HEK293 (cell line): ENCODE results near the gene TPSG1.

Experiments
- CTCF ChIA-PET: fragments of 350-600 bp; formaldehyde crosslinking; extraction: SDS; loops from one replicate; lab custom pipeline; 2021; ENCODE audit warnings: antibody characterized with exemption; lab: Yijun Ruan, JAX
- POLR2A ChIA-PET: fragments of 300-600 bp; formaldehyde crosslinking; extraction: SDS; loops from one replicate; lab custom pipeline; 2020; ENCODE audit warnings: antibody characterized with exemption, inconsistent platforms; lab: Yijun Ruan, JAX
- H3K27ac ChIP-seq: fragments of 200-500 bp; sonication (Bioruptor generic); 2 replicates; pipeline ENCODE4 v1.5.1; 2014; ENCODE audit warnings: low read depth, low read length, control low read depth, inconsistent platforms; ENCODE audit errors: extremely low read depth
- H3K36me3 ChIP-seq, 2 experiments: fragments of 200-500 bp in 1 of 2; sonication (Bioruptor generic) in 1 of 2; 1 replicate in 1 of 2; 2 replicates in 1 of 2; pipeline ENCODE4 v1.5.1; 2014 to 2017; ENCODE audit warnings: inconsistent platforms in 2 of 2, low read length in 2 of 2; ENCODE audit not compliant: control insufficient read depth in 2 of 2, insufficient read depth in 1 of 2
- H3K4me1 ChIP-seq: fragments of 200-500 bp; sonication (Bioruptor generic); 2 replicates; pipeline ENCODE4 v1.5.1; 2014; ENCODE audit warnings: mild to moderate bottlenecking, low read length, inconsistent platforms; ENCODE audit not compliant: control insufficient read depth, insufficient read depth
- H3K4me3 ChIP-seq: 2 replicates; pipeline ENCODE4 v1.5.1; 2011; ENCODE audit warnings: low read depth, mild to moderate bottlenecking, control low read depth, low read length, moderate library complexity
- H3K9me3 ChIP-seq: fragments of 200-500 bp; sonication (Bioruptor generic); 2 replicates; pipeline ENCODE4 v1.5.1; 2014; ENCODE audit warnings: low read depth, low read length, inconsistent platforms; ENCODE audit not compliant: control insufficient read depth, insufficient read depth
- GLI2 ChIP-seq: fragments of 450-650 bp; formaldehyde crosslinking; IDR thresholded peaks from 2 replicates; pipeline ENCODE4; 2017; ENCODE audit warnings: missing biosample characterization, missing genetic modification characterization, low read depth, borderline replicate concordance
- GLIS1 ChIP-seq: fragments of 450-650 bp; formaldehyde crosslinking; IDR thresholded peaks from 2 replicates; pipeline ENCODE4 v1.5.1; 2016; ENCODE audit warnings: missing biosample characterization, missing genetic modification characterization
- GLIS2 ChIP-seq: fragments of 450-650 bp; formaldehyde crosslinking; IDR thresholded peaks from 2 replicates; pipeline ENCODE4 v1.5.1; 2016; ENCODE audit warnings: missing biosample characterization, missing genetic modification characterization
- HOXC10 ChIP-seq: sonication (generic); formaldehyde crosslinking; IDR thresholded peaks from 2 replicates; pipeline ENCODE4 v1.8.1; 2023; ENCODE audit warnings: mild to moderate bottlenecking, missing genetic modification reagents
- KLF8 ChIP-seq: fragments of 450-650 bp; formaldehyde crosslinking; IDR thresholded peaks from 2 replicates; pipeline ENCODE4 v1.5.1; 2016; ENCODE audit warnings: missing biosample characterization, missing genetic modification characterization
- OSR2 ChIP-seq: fragments of 450-650 bp; formaldehyde crosslinking; IDR thresholded peaks from 2 replicates; pipeline ENCODE4 v1.5.1; 2016; ENCODE audit warnings: missing biosample characterization, missing genetic modification characterization
- PRDM10 ChIP-seq: fragments of 450-650 bp; formaldehyde crosslinking; IDR thresholded peaks from 2 replicates; pipeline ENCODE4 v1.5.1; 2016; ENCODE audit warnings: missing biosample characterization, missing genetic modification characterization
- REPIN1 ChIP-seq: fragments of 450-650 bp; formaldehyde crosslinking; IDR thresholded peaks from 2 replicates; pipeline ENCODE4 v1.5.1; 2017; ENCODE audit warnings: missing biosample characterization, missing genetic modification characterization, low read depth
- SCRT2 ChIP-seq: fragments of 450-650 bp; formaldehyde crosslinking; IDR thresholded peaks from 2 replicates; pipeline ENCODE4 v1.5.1; 2016; ENCODE audit warnings: missing biosample characterization, missing genetic modification characterization
- SP3 ChIP-seq: fragments of 450-650 bp; formaldehyde crosslinking; IDR thresholded peaks from 2 replicates; pipeline ENCODE4 v1.5.1; 2016; ENCODE audit warnings: missing biosample characterization, missing genetic modification characterization
- ZBTB8A ChIP-seq: fragments of 450-650 bp; formaldehyde crosslinking; IDR thresholded peaks from 2 replicates; pipeline ENCODE4 v1.5.1; 2016; ENCODE audit warnings: missing biosample characterization, missing genetic modification characterization
- ZFP69B ChIP-seq: fragments of 450-650 bp; formaldehyde crosslinking; IDR thresholded peaks from 2 replicates; pipeline ENCODE4 v1.5.1; 2016; ENCODE audit warnings: missing biosample characterization, missing genetic modification characterization
- ZIC2 ChIP-seq: fragments of 450-650 bp; formaldehyde crosslinking; IDR thresholded peaks from 2 replicates; pipeline ENCODE4 v1.5.1; 2016; ENCODE audit warnings: missing biosample characterization, missing genetic modification characterization
- ZNF112 ChIP-seq: fragments of 450-650 bp; formaldehyde crosslinking; IDR thresholded peaks from 2 replicates; pipeline ENCODE4 v1.5.0; 2017; ENCODE audit warnings: missing biosample characterization, missing genetic modification characterization
- ZNF18 ChIP-seq: fragments of 450-650 bp; formaldehyde crosslinking; IDR thresholded peaks from 2 replicates; pipeline ENCODE4 v1.5.1; 2016; ENCODE audit warnings: missing biosample characterization, missing genetic modification characterization
- ZNF518A ChIP-seq: fragments of 450-650 bp; formaldehyde crosslinking; conservative IDR thresholded peaks from 2 replicates; pipeline ENCODE4 v1.5.1; 2016; ENCODE audit warnings: low read depth, missing biosample characterization, missing genetic modification characterization
- ZNF658 ChIP-seq: fragments of 450-650 bp; formaldehyde crosslinking; IDR thresholded peaks from 2 replicates; pipeline ENCODE4; 2016; ENCODE audit warnings: missing biosample characterization, missing genetic modification characterization
- ZNF664 ChIP-seq: fragments of 450-650 bp; formaldehyde crosslinking; IDR thresholded peaks from 2 replicates; pipeline ENCODE4 v1.5.1; 2016; ENCODE audit warnings: missing biosample characterization, missing genetic modification characterization
- ZNF701 ChIP-seq: fragments of 450-650 bp; formaldehyde crosslinking; IDR thresholded peaks from 2 replicates; pipeline ENCODE4 v1.5.1; 2016; ENCODE audit warnings: missing biosample characterization, missing genetic modification characterization
- ZNF768 ChIP-seq: fragments of 450-650 bp; formaldehyde crosslinking; IDR thresholded peaks from 2 replicates; pipeline ENCODE4 v1.5.1; 2018; ENCODE audit warnings: missing biosample characterization, mild to moderate bottlenecking, missing genetic modification characterization
- ZSCAN23 ChIP-seq: fragments of 450-650 bp; formaldehyde crosslinking; IDR thresholded peaks from 2 replicates; pipeline ENCODE4 v1.5.1; 2016; ENCODE audit warnings: missing biosample characterization, missing genetic modification characterization
- ZXDB ChIP-seq: fragments of 450-650 bp; formaldehyde crosslinking; IDR thresholded peaks from 2 replicates; pipeline ENCODE4 v1.5.1; 2016; ENCODE audit warnings: missing biosample characterization, missing genetic modification characterization
- TF ChIP-seq, protein P1 (sequence below): fragments of 450-650 bp; formaldehyde crosslinking; IDR thresholded peaks from 2 replicates; pipeline ENCODE4 v1.5.1; 2016; ENCODE audit warnings: missing biosample characterization, missing genetic modification characterization
- TF ChIP-seq, protein P2 (sequence below): fragments of 450-650 bp; formaldehyde crosslinking; IDR thresholded peaks from 2 replicates; pipeline ENCODE4 v1.5.1; 2016; ENCODE audit warnings: missing biosample characterization, missing genetic modification characterization

Gene TPSG1

GRCh38 chr16:1198194-1198593, 26.9 kb downstream of the TPSG1 start (continued):
- no peak for TF ChIP-seq ZNF18 (tag by site-specific recombination)
- TF ChIP-seq ZNF768 (tag by site-specific recombination): no peak
- TF ChIP-seq ZNF664 (tag by site-specific recombination): no peak
- TF ChIP-seq ZIC2 (tag by site-specific recombination): peak; percentile 87
- TF ChIP-seq ZXDB (tag by site-specific recombination): no peak
- TF ChIP-seq ZNF701 (tag by site-specific recombination): no peak
- peak; percentile 82 for TF ChIP-seq GLIS1
- TF ChIP-seq GLI2 (tag by site-specific recombination): no peak

- Histone ChIP-seq H3K9me3 (no peaks in the 10 kb centered on the region), H3K36me3 (no peaks in the 10 kb centered on the region), H3K27ac (no peak overlapping the region), H3K4me1 (peaks cover 3% of the 10 kb centered on the region; the same call in 1 of the 2 replicates), H3K4me3 (no peak overlapping the region)
- CTCF ChIA-PET: interaction anchor here (1.2 kb wide), 1 partner anchor 15 kb away, joined by 5 read pairs; no protein-coding TSS in a partner anchor
- POLR2A ChIA-PET: no interaction called here
- TF ChIP-seq, protein P1, sequence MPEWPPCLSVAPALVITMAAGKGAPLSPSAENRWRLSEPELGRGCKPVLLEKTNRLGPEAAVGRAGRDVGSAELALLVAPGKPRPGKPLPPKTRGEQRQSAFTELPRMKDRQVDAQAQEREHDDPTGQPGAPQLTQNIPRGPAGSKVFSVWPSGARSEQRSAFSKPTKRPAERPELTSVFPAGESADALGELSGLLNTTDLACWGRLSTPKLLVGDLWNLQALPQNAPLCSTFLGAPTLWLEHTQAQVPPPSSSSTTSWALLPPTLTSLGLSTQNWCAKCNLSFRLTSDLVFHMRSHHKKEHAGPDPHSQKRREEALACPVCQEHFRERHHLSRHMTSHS (tag by site-specific recombination): no peak
- TF ChIP-seq GLIS1 (peak; percentile 99), ZFP69B (tag by site-specific recombination) (peak; percentile 94), ZNF658 (tag by site-specific recombination) (no peak), SCRT2 (tag by site-specific recombination) (peak; percentile 100), ZXDB (tag by site-specific recombination) (no peak), SP3 (no peak), ZBTB8A (tag by site-specific recombination) (peak; percentile 80), ZNF518A (tag by site-specific recombination) (no peak), ZSCAN23 (tag by site-specific recombination) (0 out of 2 replicates have a peak, but pooled peaks have one; percentile 18), GLIS2 (tag by site-specific recombination) (peak; percentile 48; the same call in 1 of the 2 replicates), KLF8 (0 out of 2 replicates have a peak, but pooled peaks have one; percentile 10), ZNF112 (tag by site-specific recombination) (no peak), HOXC10 (CRISPR knock-in tag) (no peak), REPIN1 (tag by site-specific recombination) (no peak), OSR2 (tag by site-specific recombination) (peak; percentile 96), PRDM10 (tag by site-specific recombination) (no peak)
- TF ChIP-seq, protein P2, sequence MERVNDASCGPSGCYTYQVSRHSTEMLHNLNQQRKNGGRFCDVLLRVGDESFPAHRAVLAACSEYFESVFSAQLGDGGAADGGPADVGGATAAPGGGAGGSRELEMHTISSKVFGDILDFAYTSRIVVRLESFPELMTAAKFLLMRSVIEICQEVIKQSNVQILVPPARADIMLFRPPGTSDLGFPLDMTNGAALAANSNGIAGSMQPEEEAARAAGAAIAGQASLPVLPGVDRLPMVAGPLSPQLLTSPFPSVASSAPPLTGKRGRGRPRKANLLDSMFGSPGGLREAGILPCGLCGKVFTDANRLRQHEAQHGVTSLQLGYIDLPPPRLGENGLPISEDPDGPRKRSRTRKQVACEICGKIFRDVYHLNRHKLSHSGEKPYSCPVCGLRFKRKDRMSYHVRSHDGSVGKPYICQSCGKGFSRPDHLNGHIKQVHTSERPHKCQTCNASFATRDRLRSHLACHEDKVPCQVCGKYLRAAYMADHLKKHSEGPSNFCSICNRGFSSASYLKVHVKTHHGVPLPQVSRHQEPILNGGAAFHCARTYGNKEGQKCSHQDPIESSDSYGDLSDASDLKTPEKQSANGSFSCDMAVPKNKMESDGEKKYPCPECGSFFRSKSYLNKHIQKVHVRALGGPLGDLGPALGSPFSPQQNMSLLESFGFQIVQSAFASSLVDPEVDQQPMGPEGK: peak; percentile 56; the same call in 1 of the 2 replicates
Measured at GRCh38 chr16:1197237-1197866, 27.7 kb downstream of the TPSG1 start.
